HL-60 (cell line): Measurements from ENCODE around the gene XPNPEP3.
A peak's percentile ranks its signal among the peaks of the same experiment; 100 is the strongest.

Source experiments
- DNase-seq, 2 experiments: peaks; one replicate each; pipeline ENCODE4 v3.0.0-alpha.2; 2010 to 2020; ENCODE audit warnings: low read depth in 1 of 2, low spot score in 1 of 2
- H3K27ac ChIP-seq: fragments of 250-450 bp; sonication (Bioruptor Pico); replicated peaks from 2 replicates; pipeline ENCODE4 v1.5.1; 2020; ENCODE audit warnings: mild to moderate bottlenecking, moderate library complexity
- H3K27me3 ChIP-seq: fragments of 250-450 bp; sonication (Bioruptor Pico); 2 replicates; pipeline ENCODE4 v1.5.1; 2021; ENCODE audit warnings: mild to moderate bottlenecking, moderate library complexity; ENCODE audit not compliant: insufficient read depth, poor library complexity, severe bottlenecking
- H3K4me3 ChIP-seq: replicated peaks from 2 replicates; pipeline ENCODE4 v1.5.1; 2011; ENCODE audit warnings: mild to moderate bottlenecking, control low read depth, low read length; ENCODE audit not compliant: insufficient read depth
- CTCF ChIP-seq: IDR thresholded peaks from one replicate; pipeline ENCODE4 v1.5.1; 2011; ENCODE audit warnings: low read length, control low read depth, inconsistent platforms; ENCODE audit not compliant: insufficient read depth
- GABPA ChIP-seq: IDR thresholded peaks from 2 replicates; pipeline ENCODE4 v1.6.1; 2012; ENCODE audit warnings: low read depth
- POLR2AphosphoS5 ChIP-seq: IDR thresholded peaks from 2 replicates; pipeline ENCODE4 v1.6.1; 2012; ENCODE audit warnings: low read depth
- REST ChIP-seq: IDR thresholded peaks from 2 replicates; pipeline ENCODE4 v1.6.1; 2012; ENCODE audit warnings: low read depth; ENCODE audit not compliant: insufficient replicate concordance
- SPI1 ChIP-seq: IDR thresholded peaks from 2 replicates; pipeline ENCODE4 v1.6.1; 2012; ENCODE audit warnings: low read depth, mild to moderate bottlenecking, borderline replicate concordance
- long read RNA-seq: library from polyadenylated mRNA; unstranded; transcript quantifications from one replicate; pipeline ENCODE4 v2.0.0, GENCODE V29; 2020

The XPNPEP3 gene
- long read RNA-seq, full-length matches to known transcripts, result 18 of 43 reads
- long read RNA-seq, partial matches to known transcripts, result 11 of 43 reads
- long read RNA-seq, other reads (novel, unspliced or antisense), result 14 of 43 reads

- Histone ChIP-seq H3K4me3 (peak within 1 kb of the TSS; percentile 95), H3K27ac (peak within 1 kb of the TSS; percentile 96), H3K27me3 (no peaks in the 10 kb centered on the region)
- peak; percentile 92 to 98 for DNase-seq
- TF ChIP-seq POLR2AphosphoS5, result peak; percentile 71
- peak; percentile 86 for TF ChIP-seq GABPA
- peak; percentile 32 for TF ChIP-seq REST
- no peak for TF ChIP-seq CTCF
- no peak for TF ChIP-seq SPI1
Observed at GRCh38 chr22:40856513-40857308, at the start of gene XPNPEP3, which contains the start of gene ST13. TSS of gene XPNPEP3 (plus strand) at chr22:40857148. CDS start at chr22:40857182, 34 bp downstream. TSS of gene ST13 (minus strand) at chr22:40856639. CDS start at chr22:40856540, 99 bp downstream.

- H3K4me3 ChIP-seq, result no peak overlapping the region
- no peaks in the 10 kb centered on the region for H3K27me3 ChIP-seq
- no peak for DNase-seq
- TF ChIP-seq CTCF (no peak), POLR2AphosphoS5 (no peak), GABPA (no peak), SPI1 (no peak), REST (no peak)
- H3K27ac ChIP-seq, result no peak overlapping the region
Observed at GRCh38 chr22:40808018-40808841, 48.7 kb upstream of the XPNPEP3 start.

GRCh38 chr22:40813912-40814315 lies 43.0 kb upstream of the XPNPEP3 start:
- Histone ChIP-seq H3K27ac (no peak overlapping the region), H3K27me3 (no peaks in the 10 kb centered on the region), H3K4me3 (no peak overlapping the region)
- no peak for TF ChIP-seq REST
- no peak for TF ChIP-seq POLR2AphosphoS5
- TF ChIP-seq SPI1, result no peak
- no peak for TF ChIP-seq CTCF
- no peak for TF ChIP-seq GABPA
- DNase-seq, result no peak
